ENCODE data around the gene ALLC.

GRCh38 chr2:3747826-3748225 lies 89.8 kb downstream of the ALLC start:
- TF ChIP-seq REST (IDR thresholded peaks at IDR 0.05; ENCODE audit: low read depth, low read length) (no peak), CTCF (IDR thresholded peaks at IDR 0.05) (no peak), SIN3A (IDR thresholded peaks at IDR 0.05; ENCODE audit: borderline replicate concordance, low read depth, low read length) (no peak)
